GM23338 (cell line): ENCODE measurements around the gene AQP5. TPM values are rescaled to one million over a fixed set of nuclear protein-coding genes. Genes with fewer than 3 reads are reported as not detected.
A peak's percentile ranks its signal among the peaks of the same experiment; 100 is the strongest.

Experiments used
- ATAC-seq: fragments of 200-7000 bp; cut with Tn5 transposase; 3 replicates; pipeline ENCODE4 v1.9.1; 2020
- DNase-seq: peaks from one replicate; pipeline ENCODE4 v3.0.0-alpha.2; 2015; ENCODE audit warnings: low spot score
- H2AFZ ChIP-seq: fragments of 200-600 bp; sonication (generic); 2 replicates; pipeline ENCODE4 v1.8.0; 2016; ENCODE audit warnings: antibody characterized with exemption, mild to moderate bottlenecking, moderate library complexity
- H3F3A ChIP-seq: fragments of 200-600 bp; sonication (generic); replicated peaks from 2 replicates; pipeline ENCODE4 v1.8.0; 2017; ENCODE audit warnings: antibody characterized with exemption, mixed run types, low read depth
- H3K27ac ChIP-seq: fragments of 200-600 bp; sonication (generic); 2 replicates; pipeline ENCODE4 v1.6.1; 2016; ENCODE audit warnings: low read depth
- H3K27me3 ChIP-seq: fragments of 200-600 bp; sonication (generic); 2 replicates; pipeline ENCODE4 v1.8.0; 2016; ENCODE audit warnings: mild to moderate bottlenecking, mixed run types, moderate library complexity; ENCODE audit not compliant: insufficient read depth
- H3K36me3 ChIP-seq: fragments of 200-600 bp; sonication (generic); 2 replicates; pipeline ENCODE4 v1.8.0; 2016; ENCODE audit warnings: mild to moderate bottlenecking; ENCODE audit not compliant: insufficient read depth
- H3K4me1 ChIP-seq: fragments of 200-600 bp; sonication (generic); 2 replicates; pipeline ENCODE4 v1.8.0; 2016; ENCODE audit warnings: mild to moderate bottlenecking, moderate library complexity; ENCODE audit not compliant: insufficient read depth
- H3K4me2 ChIP-seq: fragments of 200-600 bp; sonication (generic); 2 replicates; pipeline ENCODE4 v1.7.1; 2017; ENCODE audit warnings: mixed run types
- H3K4me3 ChIP-seq: fragments of 200-600 bp; sonication (generic); 2 replicates; pipeline ENCODE4 v1.6.1; 2016; ENCODE audit warnings: mixed run types
- H3K79me2 ChIP-seq: fragments of 200-600 bp; sonication (generic); replicated peaks from 2 replicates; pipeline ENCODE4 v1.8.0; 2017; ENCODE audit warnings: mild to moderate bottlenecking; ENCODE audit not compliant: insufficient read depth
- H3K9me2 ChIP-seq: fragments of 200-600 bp; sonication (generic); 2 replicates; pipeline ENCODE4 v1.8.0; 2017; ENCODE audit not compliant: insufficient read depth
- H4K20me1 ChIP-seq: fragments of 200-600 bp; sonication (generic); replicated peaks from 2 replicates; pipeline ENCODE4 v1.8.0; 2017; ENCODE audit warnings: mild to moderate bottlenecking; ENCODE audit not compliant: insufficient read depth
- H3K27ac Mint-ChIP-seq: 2 replicates; pipeline ENCODE4 v1.8.0; 2020; ENCODE audit warnings: inconsistent platforms, mild to moderate bottlenecking, moderate library complexity, mixed read lengths
- H3K27me3 Mint-ChIP-seq: 3 replicates; pipeline ENCODE4 v1.8.0; 2022; ENCODE audit warnings: low read depth, mild to moderate bottlenecking, moderate library complexity, mixed read lengths, inconsistent platforms; ENCODE audit not compliant: insufficient read depth, poor library complexity
- H3K36me3 Mint-ChIP-seq: 3 replicates; pipeline ENCODE4 v1.8.0; 2021; ENCODE audit warnings: low read depth, mild to moderate bottlenecking, inconsistent platforms, moderate library complexity, mixed read lengths
- H3K4me1 Mint-ChIP-seq: 3 replicates; pipeline ENCODE4 v1.8.0; 2020; ENCODE audit warnings: mild to moderate bottlenecking, inconsistent platforms, mixed read lengths
- H3K4me3 Mint-ChIP-seq: 3 replicates; pipeline ENCODE4 v1.8.0; 2021; ENCODE audit warnings: moderate library complexity, mild to moderate bottlenecking, inconsistent platforms, mixed read lengths
- H3K9me3 Mint-ChIP-seq: 3 replicates; pipeline ENCODE4 v1.8.0; 2020; ENCODE audit warnings: moderate library complexity, mild to moderate bottlenecking, inconsistent platforms, mixed read lengths
- CREB1 ChIP-seq: fragments of 250-450 bp; sonication (Bioruptor Pico); IDR thresholded peaks from 2 replicates; pipeline ENCODE4 v1.5.0; 2020; ENCODE audit warnings: low read depth, mild to moderate bottlenecking, moderate library complexity
- CTCF ChIP-seq, 2 experiments: fragments of 200-600 bp in 1 of 2; sonication (generic) in 1 of 2; conservative IDR thresholded peaks; 2 replicates each; pipeline versions ENCODE4 v1.5.1 to v1.6.1; 2016 to 2017; ENCODE audit warnings: antibody characterized with exemption in 2 of 2, low read depth in 2 of 2, mild to moderate bottlenecking in 2 of 2, moderate library complexity in 1 of 2
- EZH2 ChIP-seq: fragments of 200-600 bp; sonication (generic); IDR thresholded peaks from one replicate; pipeline ENCODE4 v1.8.0; 2017; ENCODE audit warnings: antibody characterized with exemption, mild to moderate bottlenecking, low read depth; ENCODE audit not compliant: unreplicated experiment
- EZH2phosphoT487 ChIP-seq: fragments of 200-600 bp; sonication (generic); IDR thresholded peaks from one replicate; pipeline ENCODE4 v1.8.1; 2018; ENCODE audit warnings: antibody characterized with exemption; ENCODE audit not compliant: unreplicated experiment
- JUNB ChIP-seq: IDR thresholded peaks from one replicate; pipeline ENCODE4 v1.6.1; 2016; ENCODE audit warnings: antibody characterized with exemption; ENCODE audit not compliant: unreplicated experiment
- NANOG ChIP-seq: IDR thresholded peaks from 2 replicates; pipeline ENCODE4 v1.6.1; 2016; ENCODE audit warnings: antibody characterized with exemption, borderline replicate concordance
- POLR2AphosphoS5 ChIP-seq: IDR thresholded peaks from 2 replicates; pipeline ENCODE4 v1.6.1; 2016; ENCODE audit warnings: antibody characterized with exemption, low read depth
- REST ChIP-seq: IDR thresholded peaks from one replicate; pipeline ENCODE4 v1.6.1; 2018; ENCODE audit warnings: antibody characterized with exemption; ENCODE audit not compliant: unreplicated experiment
- STAT1 ChIP-seq: IDR thresholded peaks from one replicate; pipeline ENCODE4 v1.6.1; 2016; ENCODE audit warnings: antibody characterized with exemption; ENCODE audit not compliant: unreplicated experiment
- ZNF114 ChIP-seq: fragments of 250-450 bp; sonication (Bioruptor Pico); IDR thresholded peaks from 2 replicates; pipeline ENCODE4 v1.5.0; 2020; ENCODE audit warnings: mild to moderate bottlenecking, moderate library complexity
- ZNF331 ChIP-seq: fragments of 250-450 bp; sonication (Bioruptor Pico); IDR thresholded peaks from 2 replicates; pipeline ENCODE4 v1.5.0; 2020; ENCODE audit warnings: low read depth, mild to moderate bottlenecking, moderate library complexity
- ZNF462 ChIP-seq: fragments of 250-450 bp; sonication (Bioruptor Pico); IDR thresholded peaks from 2 replicates; pipeline ENCODE4 v1.5.0; 2020; ENCODE audit warnings: mild to moderate bottlenecking, moderate library complexity
- polyA plus RNA-seq: library from polyadenylated mRNA; unstranded; fragments of >200 nt; fragmentation: Nextera tagmentation; extraction: Ambion mirVana; gene quantifications from 2 replicates; pipeline ENCODE4 v1.2.1, GENCODE V29; 2016
- total RNA-seq: library from RNA; depleted of rRNA; stranded (reverse); fragments of >200 nt; shearing (Covaris generic); gene quantifications from 2 replicates; pipeline ENCODE4 v1.2.3, GENCODE V29; 2014

AQP5 gene
- total and polyA plus RNA-seq, 2 experiments from 2014 or later = 1.3 to 2.2 TPM

GRCh38 chr12:49944718-49945117, 17.0 kb upstream of the AQP5 start (continued):
- TF ChIP-seq EZH2 = no peak
- TF ChIP-seq EZH2phosphoT487 = no peak

GRCh38 chr12:49945394-49946080, 16.1 kb upstream of the AQP5 start:
- peaks cover 26% of the 10 kb centered on the region for H3K4me1 ChIP-seq
- 0 out of 2 replicates have a peak, but pooled peaks have one; percentile 23 for TF ChIP-seq NANOG
- TF ChIP-seq CTCF (conservative IDR thresholded peaks at IDR 0.05; ENCODE audit: low read depth in 2 of 2) = peak; percentile 89 to 94
- no peak for TF ChIP-seq JUNB
- TF ChIP-seq STAT1 = no peak
- peak; percentile 8 for TF ChIP-seq REST
- no peak for TF ChIP-seq EZH2
- no peak for TF ChIP-seq EZH2phosphoT487
- no peak for TF ChIP-seq POLR2AphosphoS5
- TF ChIP-seq ZNF331 (CRISPR knock-in tag) = no peak
- TF ChIP-seq ZNF114 = no peak
- TF ChIP-seq ZNF462 (CRISPR knock-in tag) = no peak
- peak; percentile 55 for TF ChIP-seq CREB1 (CRISPR knock-in tag)

More at GRCh38 chr12:49945394-49946080, 16.1 kb upstream of the AQP5 start:
- Mint-ChIP-seq H3K27me3 (peaks cover 14% of the 10 kb centered on the region), H3K4me1 (peaks cover 41% of the 10 kb centered on the region), H3K9me3 (no peaks in the 10 kb centered on the region), H3K4me3 (peak overlapping the region; percentile 64), H3K27ac (no peak overlapping the region), H3K36me3 (no peaks in the 10 kb centered on the region)
- H3K4me2 ChIP-seq = peak overlapping the region; percentile 75
- peak; percentile 96 for ATAC-seq
- no peaks in the 10 kb centered on the region for H4K20me1 ChIP-seq
- no peaks in the 10 kb centered on the region for H3K36me3 ChIP-seq
- peak overlapping the region; percentile 37 for H3K4me3 ChIP-seq
- no peaks in the 10 kb centered on the region for H3K27me3 ChIP-seq
- H3K27ac ChIP-seq = peak overlapping the region; percentile 17; the same call in 1 of the 2 replicates
- H2AFZ ChIP-seq = peak overlapping the region; percentile 60; the same call in 1 of the 2 replicates
- no peaks in the 10 kb centered on the region for H3K79me2 ChIP-seq
- DNase-seq = peak; percentile 90
- H3F3A ChIP-seq = no peaks in the 10 kb centered on the region
- H3K9me2 ChIP-seq = no peaks in the 10 kb centered on the region
